GM18909 (cell line): ENCODE data around the gene KIAA0040.
A peak's percentile ranks its signal among the peaks of the same experiment; 100 is the strongest.
"Not testable (repeated sequence)": the region's sequence is repeated elsewhere in the genome, so short reads cannot be mapped to it uniquely, and the experiment has no call there.

Experiments used
- ATAC-seq: cut with Tn5 transposase; IDR thresholded peaks from one replicate; pipeline ENCODE4 v1.9.1; 2021; ENCODE audit warnings: mild to moderate bottlenecking; ENCODE audit not compliant: unreplicated experiment, poor library complexity

Gene KIAA0040

GRCh38 chr1:175116210-175116798, 76.3 kb downstream of the KIAA0040 start:
- peak; percentile 43 for ATAC-seq

GRCh38 chr1:175114996-175115395, 77.6 kb downstream of the KIAA0040 start:
- no peak for ATAC-seq

DNA sequence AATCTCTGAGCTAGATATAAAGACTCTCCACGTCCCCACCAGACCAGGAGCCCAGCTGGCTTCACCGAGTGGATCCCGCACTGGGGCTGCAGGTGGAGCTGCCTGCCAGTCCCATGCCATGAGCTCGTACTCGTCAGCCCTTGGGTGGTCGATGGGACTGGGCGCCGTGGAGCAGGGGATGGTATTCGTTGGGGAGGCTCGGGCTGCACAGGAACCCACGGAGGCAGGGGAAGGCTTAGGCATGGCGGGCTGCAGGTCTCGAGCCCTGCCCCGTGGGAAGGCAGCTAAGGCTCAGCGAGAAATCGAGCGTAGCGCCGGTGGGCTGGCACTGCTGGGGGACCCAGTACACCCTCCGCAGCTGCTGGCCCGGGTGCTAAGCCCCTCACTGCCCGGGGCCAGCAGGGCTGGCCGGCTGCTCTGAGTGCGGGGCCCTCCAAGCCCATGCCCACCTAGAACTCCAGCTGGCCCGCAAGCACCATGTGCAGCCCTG, 84.2 kb downstream of the KIAA0040 start:
- ATAC-seq, result not testable (repeated sequence)
